ENCODE data around the gene LRRC74A. TPM values are rescaled to one million over a fixed set of nuclear protein-coding genes. Genes with fewer than 3 reads are reported as not detected.

Gene LRRC74A
- total RNA-seq, 2 donors from 2014 or later: not detected

DNA sequence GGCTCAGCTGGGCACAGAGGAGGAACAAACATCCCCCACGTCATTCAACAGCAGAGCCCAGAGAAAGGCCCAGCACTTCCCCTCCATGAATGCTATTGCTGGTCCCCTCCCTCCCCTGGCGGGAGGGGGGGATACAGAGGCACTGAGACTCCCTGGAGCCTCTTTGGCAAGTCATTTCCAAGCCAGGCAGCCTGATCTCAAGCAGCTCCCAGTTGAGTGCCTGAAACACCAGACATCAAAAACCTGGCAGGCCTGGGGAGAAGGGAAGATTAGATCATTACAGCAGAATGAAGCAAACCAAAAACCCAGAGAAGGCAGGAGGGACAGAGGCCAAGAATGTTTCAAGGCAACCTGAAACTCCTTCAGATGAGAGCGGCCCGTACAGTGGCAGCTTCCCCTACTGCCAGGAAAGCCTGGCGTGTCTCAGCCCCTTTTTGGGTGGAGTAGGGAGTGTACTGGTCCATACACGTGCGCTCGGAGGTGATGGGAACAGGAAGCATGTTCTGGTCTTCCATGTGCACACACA is 92.1 kb downstream of the LRRC74A start:
- DNase-seq (ENCODE audit: low spot score) (peak; percentile 58), ATAC-seq (ENCODE audit: insufficient number of reproducible peaks, low FRiP score, low read depth) (peak; percentile 21)
- TF ChIP-seq, protein P1, sequence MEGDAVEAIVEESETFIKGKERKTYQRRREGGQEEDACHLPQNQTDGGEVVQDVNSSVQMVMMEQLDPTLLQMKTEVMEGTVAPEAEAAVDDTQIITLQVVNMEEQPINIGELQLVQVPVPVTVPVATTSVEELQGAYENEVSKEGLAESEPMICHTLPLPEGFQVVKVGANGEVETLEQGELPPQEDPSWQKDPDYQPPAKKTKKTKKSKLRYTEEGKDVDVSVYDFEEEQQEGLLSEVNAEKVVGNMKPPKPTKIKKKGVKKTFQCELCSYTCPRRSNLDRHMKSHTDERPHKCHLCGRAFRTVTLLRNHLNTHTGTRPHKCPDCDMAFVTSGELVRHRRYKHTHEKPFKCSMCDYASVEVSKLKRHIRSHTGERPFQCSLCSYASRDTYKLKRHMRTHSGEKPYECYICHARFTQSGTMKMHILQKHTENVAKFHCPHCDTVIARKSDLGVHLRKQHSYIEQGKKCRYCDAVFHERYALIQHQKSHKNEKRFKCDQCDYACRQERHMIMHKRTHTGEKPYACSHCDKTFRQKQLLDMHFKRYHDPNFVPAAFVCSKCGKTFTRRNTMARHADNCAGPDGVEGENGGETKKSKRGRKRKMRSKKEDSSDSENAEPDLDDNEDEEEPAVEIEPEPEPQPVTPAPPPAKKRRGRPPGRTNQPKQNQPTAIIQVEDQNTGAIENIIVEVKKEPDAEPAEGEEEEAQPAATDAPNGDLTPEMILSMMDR (IDR thresholded peaks at IDR 0.05): peak; percentile 13
- Histone ChIP-seq H3K4me3 (peak overlapping the region; percentile 51), H3K9me3 (no peaks in the 10 kb centered on the region), H3K27me3 (replicated peaks; ENCODE audit: insufficient read depth) (no peaks in the 10 kb centered on the region), H3K36me3 (no peaks in the 10 kb centered on the region), H3K4me1 (ENCODE audit: control insufficient read depth in 1 of 2, low read depth in 2 of 2) (peaks cover 41 to 48% of the 10 kb centered on the region in 2 donors), H3K27ac (peak overlapping the region; percentile 83 to 97)

DNA sequence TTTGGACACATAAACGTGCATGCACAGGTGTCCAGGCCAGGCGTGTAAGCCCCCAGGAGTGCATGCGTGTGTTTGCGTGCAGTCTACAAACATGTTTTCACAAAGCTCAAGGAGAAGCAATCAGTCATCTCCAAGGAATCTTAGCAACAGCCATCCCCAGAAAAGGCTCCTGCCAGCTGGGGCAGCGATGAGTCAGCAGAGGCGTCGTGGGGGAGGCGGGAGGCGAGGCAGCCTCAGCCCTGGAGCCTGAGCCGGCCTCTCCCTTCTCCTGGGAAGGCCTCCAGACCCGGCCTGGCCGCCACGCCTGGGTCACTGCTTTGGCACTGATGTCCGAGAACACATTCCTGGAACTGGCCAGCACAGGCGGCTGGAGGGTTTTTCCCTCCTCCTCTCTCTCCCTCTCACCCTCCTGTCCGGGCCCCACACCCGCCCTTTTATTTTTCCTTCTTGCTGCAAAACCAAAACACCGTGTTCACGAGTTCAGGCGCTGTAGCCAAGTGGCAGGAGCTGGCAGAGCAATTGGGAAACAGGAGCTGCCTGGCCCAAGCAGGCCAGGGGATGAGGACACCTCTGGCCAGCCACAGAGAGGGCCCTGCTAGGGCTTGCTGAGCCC is 92.7 kb downstream of the LRRC74A start:
- H3K4me3 ChIP-seq: peak overlapping the region; percentile 51

More for the DNA sequence above, 92.7 kb downstream of the LRRC74A start:
- TF ChIP-seq, protein P1 (IDR thresholded peaks at IDR 0.05): peak; percentile 32
- H3K27ac ChIP-seq: peak overlapping the region; percentile 87 to 97
- no peaks in the 10 kb centered on the region for H3K27me3 ChIP-seq (replicated peaks; ENCODE audit: insufficient read depth)
- DNase-seq (ENCODE audit: low spot score): peak; percentile 88
- H3K36me3 ChIP-seq: no peaks in the 10 kb centered on the region
- ATAC-seq (ENCODE audit: insufficient number of reproducible peaks, low FRiP score, low read depth): peak; percentile 77
- H3K4me1 ChIP-seq (ENCODE audit: control insufficient read depth in 1 of 2, low read depth in 2 of 2): peaks cover 38 to 43% of the 10 kb centered on the region in 2 donors
- no peaks in the 10 kb centered on the region for H3K9me3 ChIP-seq

Other genes with a start within 250 kb of the LRRC74A start
- gene VASH1, start 64.9 kb upstream of the LRRC74A start, total RNA-seq: 10 to 100 TPM; 21.5 to 27.7 TPM
- 10 to 100 TPM; 19.5 to 24.5 TPM for gene ANGEL1, start 13.5 kb upstream of the LRRC74A start, total RNA-seq
- 10 to 100 TPM; 49.6 to 69.7 TPM for gene IRF2BPL, start 202.3 kb downstream of the LRRC74A start, total RNA-seq

Measured in thoracic aorta (tissue), 2 donors.